Thyroid gland (tissue), 4 donors: ENCODE results near the gene GPR15LG. TPM values are rescaled to one million over a fixed set of nuclear protein-coding genes. Genes with fewer than 3 reads are reported as not detected.

ENCODE experiments used
- DNase-seq, 2 donors: peaks; one replicate each; pipeline ENCODE4 v3.0.0-alpha.2; 2019
- H3K27ac ChIP-seq, 3 donors: fragments of 200-600 bp; sonication (generic); 1 replicate in 2 of 3; 2 replicates in 1 of 3; pipeline ENCODE4 v1.5.1; 2016 to 2019; ENCODE audit warnings: mild to moderate bottlenecking in 1 of 3, moderate library complexity in 1 of 3
- H3K27me3 ChIP-seq: fragments of 200-600 bp; sonication (generic); one replicate; pipeline ENCODE4 v1.5.1; 2019
- H3K36me3 ChIP-seq, 2 donors: fragments of 200-600 bp; sonication (generic); one replicate each; pipeline ENCODE4 v1.5.1; 2016 to 2019
- H3K4me1 ChIP-seq, 2 donors: fragments of 200-600 bp; sonication (generic); one replicate each; pipeline ENCODE4 v1.5.1; 2017 to 2019
- H3K4me3 ChIP-seq, 3 donors: fragments of 200-600 bp; sonication (generic); replicated peaks in 1 of 3; 1 replicate in 2 of 3; 2 replicates in 1 of 3; pipeline ENCODE4 v1.5.1; 2016; ENCODE audit warnings: mild to moderate bottlenecking in 1 of 3
- H3K9me3 ChIP-seq: fragments of 200-600 bp; sonication (generic); one replicate; pipeline ENCODE4 v1.5.1; 2017
- POLR2A ChIP-seq, 2 donors: fragments of 450-650 bp; IDR thresholded peaks; one replicate each; pipeline ENCODE4 v1.6.1; 2017; ENCODE audit warnings: antibody characterized with exemption in 2 of 2, mild to moderate bottlenecking in 2 of 2, moderate library complexity in 1 of 2
- WGBS, 2 donors: methylation state at CpG; one replicate each; pipeline ENCODE4 v1.1.5; 2017; 5-methylcytosine and 5-hydroxymethylcytosine counted together
- intact Hi-C: fragments of 100-400 bp; cut with DNase I; formaldehyde crosslinking; loops from one replicate; pipeline ENCODE4 v1.15.1; 2023
- total RNA-seq, 4 donors: library from RNA; depleted of rRNA; stranded (reverse); fragments of >200 nt; gene quantifications; one replicate each; pipeline ENCODE4 v1.2.3, GENCODE V29; 2016
- TF ChIP-seq, protein P1 (sequence below), 6 experiments: fragments of 200-600 bp in 3 of 6; fragments of 450-650 bp in 3 of 6; sonication (generic) in 3 of 6; IDR thresholded peaks; one replicate each; pipeline ENCODE4 v1.5.1; 2016 to 2019; ENCODE audit warnings: antibody characterized with exemption in 6 of 6, mild to moderate bottlenecking in 2 of 6, inconsistent platforms in 1 of 6, moderate library complexity in 1 of 6

The GPR15LG gene
- total RNA-seq, 4 donors from 2014 or later, result not detected

DNA sequence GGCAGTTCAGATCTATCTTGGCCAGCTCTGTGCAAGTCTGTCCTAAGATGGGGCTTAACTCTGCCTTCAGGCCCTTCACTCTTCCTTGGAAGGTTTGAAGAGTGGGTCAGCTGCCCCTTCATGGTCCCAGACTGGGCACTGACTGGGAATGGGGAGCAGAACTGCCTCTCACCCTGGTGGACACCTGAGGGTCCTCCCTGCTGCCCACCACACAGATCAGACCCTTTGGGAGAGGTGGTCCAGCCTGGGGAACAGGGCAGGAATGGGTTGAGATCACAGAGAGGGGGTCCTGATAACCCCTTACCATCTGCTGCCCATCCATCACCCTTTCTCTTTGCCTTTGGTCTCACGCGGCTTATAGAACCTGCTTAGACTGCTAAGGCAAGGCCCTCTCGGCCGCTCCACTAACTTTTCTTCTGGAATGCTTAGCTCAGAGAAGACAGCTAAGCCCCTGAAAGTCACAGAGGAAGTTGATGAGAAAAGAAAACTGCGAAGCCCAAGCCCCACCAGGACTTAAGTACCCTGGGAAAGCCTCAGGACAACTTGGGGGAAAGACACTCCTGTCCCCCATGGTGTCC is 20.3 kb downstream of the GPR15LG start:
- no peaks in the 10 kb centered on the region for H3K27me3 ChIP-seq
- H3K36me3 ChIP-seq, result no peaks in the 10 kb centered on the region
- WGBS, 2 donors, result 29 to 32% methylated on average over 5 of the region's 5 CpGs
- H3K27ac ChIP-seq, result no peak overlapping the region
- intact Hi-C loops, result no loop called here
- H3K4me1 ChIP-seq, result peaks cover 3 to 26% of the 10 kb centered on the region in 2 donors
- DNase-seq, result no peak
- peak overlapping the region in 1 of 3 donors; percentile 14 for H3K4me3 ChIP-seq
- no peak for TF ChIP-seq POLR2A (IDR thresholded peaks at IDR 0.05)
- TF ChIP-seq, protein P1, sequence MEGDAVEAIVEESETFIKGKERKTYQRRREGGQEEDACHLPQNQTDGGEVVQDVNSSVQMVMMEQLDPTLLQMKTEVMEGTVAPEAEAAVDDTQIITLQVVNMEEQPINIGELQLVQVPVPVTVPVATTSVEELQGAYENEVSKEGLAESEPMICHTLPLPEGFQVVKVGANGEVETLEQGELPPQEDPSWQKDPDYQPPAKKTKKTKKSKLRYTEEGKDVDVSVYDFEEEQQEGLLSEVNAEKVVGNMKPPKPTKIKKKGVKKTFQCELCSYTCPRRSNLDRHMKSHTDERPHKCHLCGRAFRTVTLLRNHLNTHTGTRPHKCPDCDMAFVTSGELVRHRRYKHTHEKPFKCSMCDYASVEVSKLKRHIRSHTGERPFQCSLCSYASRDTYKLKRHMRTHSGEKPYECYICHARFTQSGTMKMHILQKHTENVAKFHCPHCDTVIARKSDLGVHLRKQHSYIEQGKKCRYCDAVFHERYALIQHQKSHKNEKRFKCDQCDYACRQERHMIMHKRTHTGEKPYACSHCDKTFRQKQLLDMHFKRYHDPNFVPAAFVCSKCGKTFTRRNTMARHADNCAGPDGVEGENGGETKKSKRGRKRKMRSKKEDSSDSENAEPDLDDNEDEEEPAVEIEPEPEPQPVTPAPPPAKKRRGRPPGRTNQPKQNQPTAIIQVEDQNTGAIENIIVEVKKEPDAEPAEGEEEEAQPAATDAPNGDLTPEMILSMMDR (IDR thresholded peaks at IDR 0.05), result no peak
- H3K9me3 ChIP-seq, result no peaks in the 10 kb centered on the region

DNA sequence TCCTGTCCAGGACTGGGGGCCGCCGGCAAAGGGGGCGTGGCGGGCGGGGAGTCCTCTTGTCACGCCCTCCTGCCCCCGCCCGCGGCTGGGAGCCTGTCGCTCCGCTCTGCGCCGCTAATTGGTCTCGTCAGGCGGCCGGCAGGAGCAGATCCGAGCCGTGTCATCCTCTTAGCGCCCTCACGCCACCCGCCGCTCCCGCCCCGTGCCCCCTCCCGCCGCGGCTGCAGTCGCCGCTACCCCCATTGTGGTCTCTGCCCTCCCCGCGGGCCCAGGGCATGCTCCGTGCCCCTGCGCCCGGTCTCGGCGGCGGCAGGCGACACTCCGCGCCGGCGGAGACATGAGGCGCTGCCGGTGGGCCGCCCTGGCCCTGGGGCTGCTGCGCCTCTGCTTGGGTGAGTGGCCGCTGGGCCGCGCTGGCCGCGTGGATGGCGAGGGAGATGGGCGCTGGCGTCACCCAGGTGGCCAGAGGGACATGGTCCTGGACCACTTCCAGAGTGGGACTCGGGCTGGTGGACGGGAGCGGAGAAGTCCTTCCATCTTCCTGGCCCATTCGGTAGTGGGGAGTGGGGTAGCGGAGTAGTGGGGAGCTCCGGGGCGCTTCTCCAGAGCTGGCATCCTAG is 20.9 kb downstream of the GPR15LG start, which contains the start of gene CDHR1:
Gene CDHR1, plus strand, starts transcription at position 114 of the 620 bp plus-strand sequence. Its CDS starts 224 bp downstream, at position 338.
- Histone ChIP-seq H3K4me1 (peaks cover 3 to 26% of the 10 kb centered on the region in 2 donors), H3K9me3 (no peaks in the 10 kb centered on the region), H3K27ac (no peak within 1 kb of the TSS), H3K4me3 (peak within 1 kb of the TSS in 1 of 3 donors; percentile 14), H3K27me3 (no peaks in the 10 kb centered on the region), H3K36me3 (no peaks in the 10 kb centered on the region)
- peak; percentile 37 to 42 for DNase-seq
- WGBS, 2 donors, result 0% methylated on average over 2 to 9 of the region's 61 CpGs
- TF ChIP-seq POLR2A (IDR thresholded peaks at IDR 0.05), result no peak
- TF ChIP-seq, protein P1 (IDR thresholded peaks at IDR 0.05), result no peak
- intact Hi-C loops, result no loop called here

DNA sequence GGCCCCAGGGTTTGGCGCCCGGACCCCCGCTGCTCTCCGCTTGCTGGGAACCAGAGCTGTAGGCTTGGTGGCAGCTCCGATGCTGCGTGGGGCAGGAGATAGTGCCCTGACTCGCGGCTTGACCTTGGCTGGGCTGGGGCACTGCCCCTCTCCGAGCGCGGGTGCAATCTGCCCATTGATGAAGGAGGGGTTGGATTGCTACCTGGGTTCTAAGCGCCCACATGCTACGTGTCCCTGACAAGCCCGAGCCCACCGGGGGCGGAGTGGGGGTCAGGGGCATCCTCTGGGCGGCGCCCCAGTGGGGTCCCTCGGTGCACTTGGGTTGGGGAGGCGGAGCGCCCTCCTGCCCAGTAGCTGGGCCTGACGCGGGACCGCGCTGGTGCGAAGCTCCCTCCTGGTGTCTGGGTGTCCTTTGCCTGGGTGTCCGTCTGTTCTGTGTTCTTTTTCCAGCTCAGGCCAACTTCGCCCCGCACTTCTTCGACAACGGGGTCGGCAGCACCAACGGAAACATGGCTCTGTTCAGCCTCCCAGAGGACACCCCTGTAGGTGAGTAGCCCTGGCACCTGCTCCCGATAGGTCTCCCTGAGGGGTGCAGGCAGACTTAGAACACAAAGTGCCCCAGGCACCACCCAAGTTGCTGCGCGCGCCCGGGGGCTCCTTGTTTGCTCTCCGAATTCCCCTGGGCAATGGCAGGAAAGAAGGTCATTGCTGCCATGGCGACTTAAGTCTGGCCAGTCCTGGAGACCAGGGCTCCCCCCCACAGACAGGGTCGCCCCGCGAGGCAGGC is 21.6 kb downstream of the GPR15LG start:
- intact Hi-C loops, result no loop called here
- Histone ChIP-seq H3K36me3 (no peaks in the 10 kb centered on the region), H3K4me1 (peaks cover 3 to 26% of the 10 kb centered on the region in 2 donors), H3K27ac (no peak overlapping the region), H3K27me3 (no peaks in the 10 kb centered on the region), H3K9me3 (no peaks in the 10 kb centered on the region), H3K4me3 (peak overlapping the region in 1 of 3 donors; percentile 14)
- 16% methylated on average over 26 of the region's 43 CpGs; no CpG with 5 or more reads in 1 of the 2 donors for WGBS, 2 donors
- no peak for DNase-seq
- TF ChIP-seq POLR2A (IDR thresholded peaks at IDR 0.05), result no peak
- TF ChIP-seq, protein P1 (IDR thresholded peaks at IDR 0.05), result no peak

DNA sequence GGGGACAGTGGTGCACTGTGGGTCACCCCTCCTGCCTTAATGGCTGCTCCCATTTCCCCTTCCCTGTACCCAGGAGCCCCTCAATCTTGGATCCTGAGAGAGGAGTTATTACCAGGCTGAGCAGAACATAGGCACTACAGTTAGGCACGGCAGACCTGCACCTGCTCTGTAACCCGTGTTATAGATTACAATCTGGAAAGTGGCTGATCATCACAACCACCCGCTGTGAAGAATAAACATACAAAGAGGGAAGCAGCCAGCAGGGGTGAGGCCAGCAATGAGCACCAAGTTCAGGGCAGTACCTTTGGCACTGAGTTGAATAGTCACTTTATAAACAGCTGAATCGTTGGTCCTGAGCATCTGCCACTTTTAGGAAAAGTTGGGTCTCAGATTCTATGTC is 22.5 kb downstream of the GPR15LG start:
- 24 to 29% methylated on average over 4 of the region's 4 CpGs for WGBS, 2 donors
- no peak overlapping the region for H3K27ac ChIP-seq
- no peak for DNase-seq
- no peaks in the 10 kb centered on the region for H3K36me3 ChIP-seq
- H3K4me3 ChIP-seq, result no peak overlapping the region
- TF ChIP-seq, protein P1 (IDR thresholded peaks at IDR 0.05), result no peak
- TF ChIP-seq POLR2A (IDR thresholded peaks at IDR 0.05), result no peak
- H3K4me1 ChIP-seq, result peaks cover 3 to 26% of the 10 kb centered on the region in 2 donors
- H3K9me3 ChIP-seq, result no peaks in the 10 kb centered on the region
- no peaks in the 10 kb centered on the region for H3K27me3 ChIP-seq
- intact Hi-C loops, result no loop called here
